ENCODE results near the gene C1orf105. TPM values are rescaled to one million over a fixed set of nuclear protein-coding genes. Genes with fewer than 3 reads are reported as not detected.

Gene C1orf105
- total and polyA plus RNA-seq, 2 of the 13 experiments (the other 11 are each of a cell fraction or from before 2014, with no cell fraction given) = 0.15 to 0.45 TPM

GRCh38 chr1:172517081-172517480 lies 96.6 kb downstream of the C1orf105 start:
- Histone ChIP-seq H4K20me1 (ENCODE audit: insufficient read depth, low read length) (no peaks in the 10 kb centered on the region), H3K27me3 (ENCODE audit: control insufficient read depth in 1 of 2, insufficient read depth in 2 of 2, low read length in 2 of 2) (no peaks in the 10 kb centered on the region), H3K4me2 (ENCODE audit: low read depth, low read length) (no peak overlapping the region), H3K79me2 (ENCODE audit: insufficient read depth, low read length) (no peaks in the 10 kb centered on the region), H3K4me1 (ENCODE audit: insufficient read depth, low read length) (no peaks in the 10 kb centered on the region), H2AFZ (ENCODE audit: low read length) (no peak overlapping the region), H3K36me3 (replicated peaks in 1 of 2; ENCODE audit: control insufficient read depth in 1 of 2, insufficient read depth in 2 of 2, low read length in 2 of 2) (no peaks in the 10 kb centered on the region), H3K9ac (ENCODE audit: insufficient read depth, low read depth, low read length) (no peak overlapping the region), H3K4me3 (replicated peaks in 1 of 3; ENCODE audit: insufficient read depth in 1 of 3, low read depth in 2 of 3, low read length in 3 of 3) (no peak overlapping the region), H3K27ac (ENCODE audit: extremely low read length, insufficient read depth, low read length) (no peak overlapping the region), H3K9me3 (ENCODE audit: low read length) (peaks cover 8% of the 10 kb centered on the region)
- no TSS peak for BruUV-seq (replicated peaks)
- POLR2A ChIA-PET = interaction anchor here (0.9 kb wide), 1 partner anchor 15 kb away, joined by 3 read pairs; no protein-coding TSS in a partner anchor
- CTCF ChIA-PET (ENCODE audit: low intra/inter-chr PET ratio, low total read pairs) = no interaction called here
- FAIRE-seq = no peak
- no peak for DNase-seq (ENCODE audit: low spot score)
- in situ Hi-C loops (cut with HindIII; ENCODE audit: extremely low pct_ligation_motif_present, low pct_unique_long_range_greater_than_20kb) (no loop called here), intact Hi-C loops (cut with micrococcal nuclease; ENCODE audit: unreplicated experiment) (no loop called here)
- 88% methylated on average over 1 of the region's 1 CpG for WGBS (ENCODE audit: low lambda C conversion rate)
- ATAC-seq = no peak
- TF ChIP-seq NFRKB (IDR thresholded peaks at IDR 0.05) (no peak), NR2F6 (IDR thresholded peaks at IDR 0.05) (no peak), NR2F6 (CRISPR knock-in tag; IDR thresholded peaks at IDR 0.05) (no peak), HNF4A (CRISPR knock-in tag; IDR thresholded peaks at IDR 0.05) (no peak), SMC3 (IDR thresholded peaks at IDR 0.05; ENCODE audit: low read length) (no peak), SOX5 (CRISPR knock-in tag; IDR thresholded peaks at IDR 0.05; ENCODE audit: borderline replicate concordance) (no peak), CHD4 (IDR thresholded peaks at IDR 0.05; ENCODE audit: borderline replicate concordance, low read length) (no peak), ZFP36L1 (CRISPR knock-in tag; IDR thresholded peaks at IDR 0.05) (no peak), ZNF768 (CRISPR knock-in tag; IDR thresholded peaks at IDR 0.05) (no peak), E2F5 (CRISPR knock-in tag; conservative IDR thresholded peaks at IDR 0.05) (no peak), SPEN (CRISPR knock-in tag; IDR thresholded peaks at IDR 0.05; ENCODE audit: low read depth) (no peak), ZNF451 (CRISPR knock-in tag; IDR thresholded peaks at IDR 0.05) (no peak), NCOA1 (CRISPR knock-in tag; IDR thresholded peaks at IDR 0.05) (no peak), ZNF770 (CRISPR knock-in tag; IDR thresholded peaks at IDR 0.05) (no peak), MTA3 (CRISPR knock-in tag; IDR thresholded peaks at IDR 0.05) (no peak), ZFP41 (CRISPR knock-in tag; IDR thresholded peaks at IDR 0.05; ENCODE audit: borderline replicate concordance) (no peak), ZNF597 (CRISPR knock-in tag; IDR thresholded peaks at IDR 0.05) (no peak), BRCA1 (CRISPR knock-in tag; IDR thresholded peaks at IDR 0.05) (no peak)

All from HepG2 (cell line).